K562 (cell line): ENCODE data around the gene HSPA5. TPM values are rescaled to one million over a fixed set of nuclear protein-coding genes. Genes with fewer than 3 reads are reported as not detected.

ENCODE experiments used
- ATF1 ChIP-seq, 2 experiments: fragments of 450-650 bp in 1 of 2; IDR thresholded peaks; 2 replicates each; pipeline ENCODE4 v1.6.1; 2016; ENCODE audit warnings: missing compliant biosample characterization in 1 of 2, missing genetic modification characterization in 1 of 2
- ETS2 ChIP-seq: IDR thresholded peaks from 2 replicates; pipeline ENCODE4 v1.6.1; 2016; ENCODE audit warnings: borderline replicate concordance, missing genetic modification characterization, mild to moderate bottlenecking, moderate library complexity, missing compliant biosample characterization; ENCODE audit not compliant: poor library complexity, severe bottlenecking
- ETV6 ChIP-seq, 3 experiments: fragments of 150-350 bp in 1 of 3; sonication (generic) in 1 of 3; formaldehyde crosslinking in 1 of 3; IDR thresholded peaks; 2 replicates each; pipeline versions ENCODE4 v1.6.1 to v1.8.0; 2014 to 2022; ENCODE audit warnings: borderline replicate concordance in 2 of 3, low read depth in 2 of 3, antibody characterized with exemption in 1 of 3, low read length in 1 of 3, mild to moderate bottlenecking in 1 of 3, missing genetic modification reagents in 1 of 3
- FOXJ3 ChIP-seq: sonication (generic); formaldehyde crosslinking; IDR thresholded peaks from 2 replicates; pipeline ENCODE4 v1.4.0; 2020; ENCODE audit warnings: mild to moderate bottlenecking, missing genetic modification reagents
- HNRNPL ChIP-seq: fragments of 200-400 bp; formaldehyde crosslinking; IDR thresholded peaks from 2 replicates; pipeline ENCODE4 v1.6.1; 2017; ENCODE audit warnings: low read depth, mild to moderate bottlenecking, low read length
- HNRNPLL ChIP-seq: fragments of 200-400 bp; formaldehyde crosslinking; IDR thresholded peaks from 2 replicates; pipeline ENCODE4 v1.6.1; 2017; ENCODE audit warnings: low read length, low read depth, mild to moderate bottlenecking; ENCODE audit not compliant: poor library complexity, severe bottlenecking
- JUND ChIP-seq, 2 experiments: IDR thresholded peaks; 2 replicates in 1 of 2; 3 replicates in 1 of 2; pipeline ENCODE4 v1.6.1; 2011; ENCODE audit warnings: borderline replicate concordance in 2 of 2, low read depth in 2 of 2, low read length in 2 of 2, improper control_type of control experiment in 1 of 2, missing biosample characterization in 1 of 2, missing genetic modification characterization in 1 of 2, missing genetic modification reagents in 1 of 2
- KAT7 ChIP-seq: sonication (generic); formaldehyde crosslinking; IDR thresholded peaks from 2 replicates; pipeline ENCODE4 v1.8.0; 2022; ENCODE audit warnings: missing genetic modification reagents, mild to moderate bottlenecking, borderline replicate concordance
- MCM7 ChIP-seq, 2 experiments: fragments of 450-650 bp; IDR thresholded peaks; 2 replicates each; pipeline ENCODE4 v1.6.1; 2016 to 2018
- MLLT1 ChIP-seq, 2 experiments: fragments of 450-650 bp; IDR thresholded peaks; 2 replicates each; pipeline ENCODE4 v1.6.1; 2016
- MTF1 ChIP-seq: fragments of 250-450 bp; sonication (Bioruptor Pico); IDR thresholded peaks from 2 replicates; pipeline ENCODE4 v1.9.0; 2021; ENCODE audit warnings: moderate library complexity, mild to moderate bottlenecking, inconsistent platforms, borderline replicate concordance
- NCOA2 ChIP-seq, 2 experiments: fragments of 450-650 bp; IDR thresholded peaks; 2 replicates each; pipeline ENCODE4 v1.6.1; 2018; ENCODE audit warnings: mild to moderate bottlenecking in 2 of 2, moderate library complexity in 1 of 2; ENCODE audit not compliant: partially characterized antibody in 2 of 2
- NFIC ChIP-seq: fragments of 450-650 bp; IDR thresholded peaks from 2 replicates; pipeline ENCODE4 v1.6.1; 2017; ENCODE audit warnings: mild to moderate bottlenecking, inconsistent platforms
- NR2C2 ChIP-seq, 2 experiments: fragments of 200-800 bp in 1 of 2; sonication (Bioruptor generic) in 1 of 2; sonication (generic) in 1 of 2; formaldehyde crosslinking in 1 of 2; IDR thresholded peaks; 2 replicates each; pipeline versions ENCODE4 v1.6.1 to v1.8.0; 2016 to 2022; ENCODE audit warnings: mild to moderate bottlenecking in 1 of 2, missing compliant biosample characterization in 1 of 2, missing genetic modification characterization in 1 of 2, missing genetic modification reagents in 1 of 2
- NR4A1 ChIP-seq, 2 experiments: fragments of 250-450 bp in 1 of 2; fragments of 450-650 bp in 1 of 2; sonication (Bioruptor Pico) in 1 of 2; IDR thresholded peaks; 2 replicates each; pipeline versions ENCODE4 v1.4.0 to v1.6.1; 2016 to 2020; ENCODE audit warnings: mild to moderate bottlenecking in 2 of 2, missing compliant biosample characterization in 1 of 2, missing genetic modification characterization in 1 of 2, moderate library complexity in 1 of 2
- POLR2A ChIP-seq: fragments of 450-650 bp; conservative IDR thresholded peaks from 2 replicates; pipeline ENCODE4 v1.6.1; 2016
- SNRNP70 ChIP-seq: fragments of 200-400 bp; formaldehyde crosslinking; optimal IDR thresholded peaks from 2 replicates; pipeline ENCODE3; 2017; ENCODE audit warnings: low read depth, low read length
- TCF7 ChIP-seq: sonication (generic); IDR thresholded peaks from 2 replicates; pipeline ENCODE4 v1.6.1; 2016; ENCODE audit warnings: antibody characterized with exemption, borderline replicate concordance
- TGIF2 ChIP-seq: sonication (generic); formaldehyde crosslinking; IDR thresholded peaks from 2 replicates; pipeline ENCODE4 v1.8.1; 2022; ENCODE audit warnings: mild to moderate bottlenecking, missing genetic modification reagents, moderate library complexity
- ZNF212 ChIP-seq: fragments of 450-650 bp; formaldehyde crosslinking; IDR thresholded peaks from 2 replicates; pipeline ENCODE4 v1.4.0; 2020; ENCODE audit warnings: mild to moderate bottlenecking
- ZNF584 ChIP-seq: fragments of 200-800 bp; sonication (Bioruptor generic); IDR thresholded peaks from 2 replicates; pipeline ENCODE4 v1.6.1; 2016; ENCODE audit warnings: low read depth, mild to moderate bottlenecking, missing genetic modification characterization, missing compliant biosample characterization
- ZNF740 ChIP-seq, 3 experiments: fragments of 200-800 bp in 1 of 3; sonication (Bioruptor generic) in 1 of 3; sonication (generic) in 1 of 3; formaldehyde crosslinking in 1 of 3; IDR thresholded peaks; 2 replicates each; pipeline versions ENCODE4 v1.6.1 to v1.8.0; 2016 to 2022; ENCODE audit warnings: mild to moderate bottlenecking in 2 of 3, missing compliant biosample characterization in 2 of 3, missing genetic modification characterization in 2 of 3, missing genetic modification reagents in 1 of 3
- ZNF778 ChIP-seq: fragments of 450-650 bp; formaldehyde crosslinking; IDR thresholded peaks from 2 replicates; pipeline ENCODE4 v1.4.0; 2020; ENCODE audit warnings: mild to moderate bottlenecking, moderate library complexity
- ZNF785 ChIP-seq: fragments of 250-450 bp; sonication (Bioruptor Pico); IDR thresholded peaks from 2 replicates; pipeline ENCODE4 v1.4.0; 2020; ENCODE audit warnings: mild to moderate bottlenecking
- polyA plus RNA-seq, 8 experiments: library from polyadenylated mRNA; depleted of rRNA in 4 of 8; stranded (reverse) in 5 of 8; unstranded in 3 of 8; fragments of >200 nt; fragmentation: Nextera tagmentation in 2 of 8; fragmentation: Illumina TruSeq in 1 of 8; extraction: Ambion mirVana in 2 of 8; extraction: Trizol in 1 of 8; gene quantifications; 2 replicates each; pipeline versions ENCODE4 v1.2.1 to v1.2.3, GENCODE V29; 2011 to 2014; ENCODE audit warnings: inconsistent platforms in 1 of 8, missing spikeins in 1 of 8
- total RNA-seq, 7 experiments: library from RNA; depleted of rRNA in 6 of 7; stranded (reverse); fragments of >200 nt in 6 of 7; fragmentation: Illumina TruSeq in 2 of 7; extraction: Trizol in 2 of 7; gene quantifications; 2 replicates each; pipeline versions ENCODE4 v1.2.1 to v1.2.3, GENCODE V29; 2011 to 2021; ENCODE audit warnings: low replicate concordance in 1 of 7

Gene HSPA5
- total and polyA plus RNA-seq, 9 of the 15 experiments (the other 6 are each of a cell fraction or from before 2014, with no cell fraction given) = 48.0 to 265 (median 113) TPM

- TF ChIP-seq NR2C2 (CRISPR knock-in tag; IDR thresholded peaks at IDR 0.05) (no peak), NR2C2 (tag; IDR thresholded peaks at IDR 0.05) (peak; percentile 60), HNRNPL (no peak), ZNF778 (CRISPR knock-in tag) (no peak), MCM7 (IDR thresholded peaks at IDR 0.05) (no peak), MLLT1 (IDR thresholded peaks at IDR 0.05) (no peak), MTF1 (CRISPR knock-in tag) (no peak), ATF1 (CRISPR knock-in tag; IDR thresholded peaks at IDR 0.05) (no peak), ATF1 (tag; IDR thresholded peaks at IDR 0.05) (peak; percentile 49; the same call in 1 of the 2 replicates), KAT7 (CRISPR knock-in tag) (no peak), NCOA2 (IDR thresholded peaks at IDR 0.05; ENCODE audit: partially characterized antibody in 2 of 2) (no peak), NFIC (0 out of 2 replicates have a peak, but pooled peaks have one; percentile 10), TCF7 (no peak), ZNF584 (no peak), ZNF785 (CRISPR knock-in tag) (no peak), ZNF740 (CRISPR knock-in tag; IDR thresholded peaks at IDR 0.05) (0 out of 2 replicates have a peak, but pooled peaks have one; percentile 58), ZNF740 (tag; IDR thresholded peaks at IDR 0.05) (no peak), SNRNP70 (no peak), POLR2A (peak; percentile 95), NR4A1 (CRISPR knock-in tag; IDR thresholded peaks at IDR 0.05) (no peak), NR4A1 (tag; IDR thresholded peaks at IDR 0.05) (no peak), ETV6 (IDR thresholded peaks at IDR 0.05; ENCODE audit: borderline replicate concordance in 1 of 2, low read depth in 2 of 2, low read length in 1 of 2) (no peak), ETV6 (CRISPR knock-in tag; IDR thresholded peaks at IDR 0.05; ENCODE audit: borderline replicate concordance) (no peak), TGIF2 (CRISPR knock-in tag) (no peak), HNRNPLL (peak; percentile 53), ETS2 (tag) (no peak), FOXJ3 (CRISPR knock-in tag) (no peak), JUND (IDR thresholded peaks at IDR 0.05; ENCODE audit: borderline replicate concordance, low read depth, low read length) (peak; percentile 3; the same call in 1 of the 2 replicates), JUND (tag; IDR thresholded peaks at IDR 0.05; ENCODE audit: borderline replicate concordance, low read depth, low read length) (no peak; the same call in 2 of the 3 replicates), ZNF212 (CRISPR knock-in tag) (no peak)
Measured at GRCh38 chr9:125200216-125201047, 40.7 kb downstream of the HSPA5 start, which contains the start of gene RABEPK (continued).
